Skin epidermis (tissue), 12 donors: Measurements from ENCODE around the gene MGST3.
A peak's percentile ranks its signal among the peaks of the same experiment; 100 is the strongest.
"Not testable (repeated sequence)": the region's sequence is repeated elsewhere in the genome, so short reads cannot be mapped to it uniquely, and the experiment has no call there.

ENCODE experiments used
- H3K27ac ChIP-seq, 21 experiments: fragments of 200-600 bp; sonication (generic) in 11 of 21; one replicate each; pipeline ENCODE4 v1.5.0; 2020; ENCODE audit warnings: mild to moderate bottlenecking in 3 of 21, inconsistent platforms in 2 of 21, moderate library complexity in 2 of 21
- H3K4me3 ChIP-seq, 7 experiments: fragments of 200-600 bp; sonication (generic) in 2 of 7; one replicate each; pipeline ENCODE4 v1.5.0; 2020; ENCODE audit warnings: inconsistent platforms in 2 of 7, mild to moderate bottlenecking in 2 of 7, moderate library complexity in 1 of 7

The MGST3 gene

DNA sequence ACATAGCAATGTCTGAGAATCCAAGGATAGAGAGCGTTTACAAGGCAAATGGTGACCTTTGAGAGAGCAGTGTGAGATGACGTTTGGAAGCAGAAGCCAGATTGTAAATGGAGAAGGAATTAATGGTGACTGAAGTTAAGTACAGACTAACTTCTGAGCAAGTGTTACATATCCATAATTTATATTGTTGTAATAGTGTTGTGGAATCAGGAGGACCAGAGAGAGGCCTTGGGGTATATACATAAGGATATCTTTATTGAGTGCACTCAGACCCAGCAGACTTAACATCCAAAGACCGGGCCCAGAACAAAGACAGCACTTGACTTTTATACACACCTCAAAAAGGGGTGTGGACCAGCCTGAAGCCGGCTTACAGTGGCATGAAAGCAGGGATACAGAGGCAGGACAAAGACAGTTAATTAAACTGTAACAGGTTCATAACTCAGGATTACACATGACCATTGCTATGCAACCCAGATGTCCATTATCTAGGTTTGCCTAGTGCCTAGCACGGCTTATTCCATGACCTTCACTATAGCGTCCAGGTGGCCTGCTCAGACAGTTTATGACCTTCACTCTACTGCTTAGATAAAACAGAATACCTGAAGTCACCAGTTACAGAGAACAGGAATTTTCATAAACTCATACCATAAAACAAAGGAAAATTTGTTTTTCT, 2.7 kb upstream of the MGST3 start:
- Histone ChIP-seq H3K27ac (no peak overlapping the region), H3K4me3 (no peak overlapping the region)

GRCh38 chr1:165629151-165629550, 1.9 kb upstream of the MGST3 start:
- Histone ChIP-seq H3K27ac (no peak overlapping the region), H3K4me3 (no peak overlapping the region)

GRCh38 chr1:165629848-165630628, 996 bp upstream of the MGST3 start:
- Histone ChIP-seq H3K27ac (peak overlapping the region; percentile 56 to 91 (median 86)), H3K4me3 (peak overlapping the region; percentile 58 to 86 (median 74))

- H3K4me3 ChIP-seq: peak overlapping the region; percentile 58 to 86 (median 74)
- H3K27ac ChIP-seq: peak overlapping the region in 20 of 21 experiments; percentile 69 to 91 (median 86)
Observed at GRCh38 chr1:165631342-165632151, 513 bp downstream of the MGST3 start.

DNA sequence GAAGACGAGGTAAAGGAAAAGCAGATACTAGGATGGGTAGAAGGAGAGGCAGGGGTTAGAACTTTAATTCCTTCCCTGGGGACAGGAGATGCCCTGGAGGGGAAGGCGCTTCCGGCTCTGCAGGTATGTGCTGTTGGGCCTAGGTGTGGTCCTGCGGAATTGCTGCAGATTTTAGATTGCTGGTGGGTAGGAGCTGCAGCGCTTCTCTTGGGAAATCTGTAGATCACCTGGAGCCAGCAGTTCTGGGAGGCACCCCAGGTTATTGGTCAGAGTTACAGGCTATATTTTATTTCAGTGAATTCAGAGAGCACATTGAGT, 1.1 kb downstream of the MGST3 start:
- H3K4me3 ChIP-seq: peak overlapping the region; percentile 58 to 86 (median 74)
- H3K27ac ChIP-seq: peak overlapping the region in 20 of 21 experiments; percentile 69 to 91 (median 86)

GRCh38 chr1:165632491-165632890, 1.5 kb downstream of the MGST3 start:
- Histone ChIP-seq H3K27ac (peak overlapping the region in 19 of 21 experiments; percentile 73 to 91 (median 86)), H3K4me3 (peak overlapping the region; percentile 58 to 86 (median 74))

GRCh38 chr1:165633614-165634013, 2.6 kb downstream of the MGST3 start:
- Histone ChIP-seq H3K27ac (peak overlapping the region in 3 of 21 experiments; percentile 19 to 85 (median 49)), H3K4me3 (peak overlapping the region in 1 of 7 experiments; percentile 63)

DNA sequence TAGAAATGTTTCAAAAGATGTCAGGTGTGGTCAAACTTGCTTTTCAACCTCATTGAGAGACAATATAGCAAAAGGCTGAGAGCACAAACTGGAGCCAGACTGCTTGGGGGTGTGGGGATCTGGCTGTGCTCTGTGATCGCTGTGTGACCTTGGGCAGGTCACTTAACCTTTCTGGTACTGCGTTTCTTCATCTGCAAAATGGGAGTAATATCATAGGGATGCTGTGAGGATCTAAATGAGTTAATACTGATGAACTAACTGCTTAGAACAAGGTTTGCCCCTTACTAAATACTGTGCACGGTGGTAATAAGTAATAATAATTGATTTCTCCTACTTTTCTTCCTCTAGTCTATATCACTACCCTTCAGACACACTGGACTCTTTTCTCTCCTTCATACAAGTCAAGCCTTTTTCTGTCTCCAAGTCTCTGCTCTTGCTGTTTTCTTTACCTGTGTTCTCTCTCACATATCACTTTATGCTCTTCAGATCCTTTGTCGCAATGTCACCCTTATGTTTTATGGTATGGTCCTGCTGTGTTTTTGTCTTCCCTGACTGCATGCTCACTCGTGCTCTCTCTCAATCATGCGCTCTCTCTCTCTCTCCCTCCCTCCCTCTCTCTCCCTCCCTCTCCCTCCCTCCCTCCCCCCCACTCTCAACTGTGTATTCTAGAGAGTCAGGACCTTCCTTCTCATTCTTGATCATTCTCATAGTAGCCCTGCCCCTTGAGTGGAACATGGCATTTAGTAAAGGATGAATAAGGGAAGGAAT, 3.3 kb downstream of the MGST3 start:
- Histone ChIP-seq H3K27ac (peak overlapping the region in 2 of 21 experiments; percentile 19 to 49), H3K4me3 (no peak overlapping the region)

GRCh38 chr1:165635329-165635728, 4.3 kb downstream of the MGST3 start:
- H3K27ac ChIP-seq: no peak overlapping the region
- no peak overlapping the region for H3K4me3 ChIP-seq

- H3K27ac ChIP-seq: no peak overlapping the region
- no peak overlapping the region for H3K4me3 ChIP-seq
Observed at GRCh38 chr1:165635823-165636222, 4.8 kb downstream of the MGST3 start.

DNA sequence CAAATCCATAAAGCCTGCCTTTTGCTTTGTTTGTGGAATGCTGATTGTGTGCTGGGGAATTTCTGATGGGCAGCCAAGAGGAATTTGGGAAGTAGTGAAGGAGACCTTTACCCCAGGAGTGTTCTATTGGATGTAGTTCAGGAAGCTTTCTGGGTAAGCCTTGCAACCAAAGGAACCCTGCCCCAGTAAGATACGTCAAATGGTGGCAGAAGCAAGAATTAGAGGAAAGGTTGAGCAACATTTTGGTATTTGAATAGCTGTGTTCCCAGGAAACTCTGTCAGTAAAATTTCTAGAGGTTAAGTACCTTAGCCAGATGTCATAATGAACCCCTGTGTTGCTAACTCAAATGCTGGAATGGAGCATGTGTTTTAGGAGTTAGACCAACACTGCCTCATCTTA, 6.4 kb downstream of the MGST3 start:
- Histone ChIP-seq H3K27ac (peak overlapping the region in 1 of 21 experiments; percentile 42), H3K4me3 (no peak overlapping the region)

GRCh38 chr1:165638211-165638610, 7.2 kb downstream of the MGST3 start:
- peak overlapping the region in 3 of 21 experiments; percentile 1 to 14 (median 4) for H3K27ac ChIP-seq
- not testable (repeated sequence) for H3K4me3 ChIP-seq

- no peak overlapping the region for H3K27ac ChIP-seq
- no peak overlapping the region for H3K4me3 ChIP-seq
Observed at GRCh38 chr1:165639821-165640623, 9.0 kb downstream of the MGST3 start.

GRCh38 chr1:165641231-165641987, 10.4 kb downstream of the MGST3 start:
- Histone ChIP-seq H3K4me3 (no peak overlapping the region), H3K27ac (no peak overlapping the region)

GRCh38 chr1:165644064-165644735, 13.2 kb downstream of the MGST3 start:
- Histone ChIP-seq H3K4me3 (no peak overlapping the region), H3K27ac (no peak overlapping the region)

GRCh38 chr1:165645654-165646366, 14.8 kb downstream of the MGST3 start:
- no peak overlapping the region for H3K4me3 ChIP-seq

GRCh38 chr1:165647517-165647916, 16.5 kb downstream of the MGST3 start:
- Histone ChIP-seq H3K27ac (no peak overlapping the region), H3K4me3 (no peak overlapping the region)

More at GRCh38 chr1:165645654-165646366, 14.8 kb downstream of the MGST3 start:
- H3K27ac ChIP-seq: no peak overlapping the region
